ENCODE results near the gene TNFRSF19.

GRCh38 chr13:23645851-23646250, 75.6 kb downstream of the TNFRSF19 start:
- TF ChIP-seq CTCF (IDR thresholded peaks at IDR 0.05; ENCODE audit: low read length): no peak
- no peak for TF ChIP-seq EZH2phosphoT487 (IDR thresholded peaks at IDR 0.05; ENCODE audit: low read length)
- no peak for TF ChIP-seq EZH2 (optimal IDR thresholded peaks at IDR 0.05; ENCODE audit: low read depth, low read length)

All from MM.1S (cell line).